ENCODE measurements around the gene PPP1R11.

GRCh38 chr6:30093951-30094661 lies 27.1 kb downstream of the PPP1R11 start:
- TF ChIP-seq CTCF (IDR thresholded peaks at IDR 0.05), result no peak
- no peak for TF ChIP-seq POLR2A (IDR thresholded peaks at IDR 0.05)
- TF ChIP-seq POLR2AphosphoS5 (IDR thresholded peaks at IDR 0.05), result no peak
